ENCODE data around the gene PPFIBP1. TPM values are rescaled to one million over a fixed set of nuclear protein-coding genes. Genes with fewer than 3 reads are reported as not detected.

Gene PPFIBP1
- total RNA-seq, 3 donors from 2014 or later (not counting 1 experiment from before 2014, with no cell fraction given), result 0.73 to 1.6 (median 1.4) TPM

GRCh38 chr12:27498761-27499160 is 25.2 kb upstream of the PPFIBP1 start:
- Histone ChIP-seq H3K4me1 (ENCODE audit: control insufficient read depth, insufficient read depth, low read length) (no peaks in the 10 kb centered on the region), H3K27ac (ENCODE audit: low read length) (no peak overlapping the region), H3K27me3 (ENCODE audit: control insufficient read depth, insufficient read depth, low read length) (peaks cover 2% of the 10 kb centered on the region), H3K36me3 (ENCODE audit: control insufficient read depth, insufficient read depth, low read length) (no peaks in the 10 kb centered on the region), H3K4me3 (ENCODE audit: low read length) (no peak overlapping the region), H3K9me3 (ENCODE audit: control insufficient read depth, insufficient read depth, low read length) (no peaks in the 10 kb centered on the region)
- no peak for DNase-seq
- Mint-ChIP-seq H3K9me3 (no peaks in the 10 kb centered on the region), H3K27ac (no peak overlapping the region), H3K4me3 (no peak overlapping the region), H3K27me3 (ENCODE audit: low read depth in 2 of 2) (peaks cover 15 to 24% of the 10 kb centered on the region in 2 donors), H3K4me1 (no peaks in the 10 kb centered on the region), H3K36me3 (peaks cover 6% of the 10 kb centered on the region)
- 77% methylated on average over 5 of the region's 5 CpGs for WGBS (ENCODE audit: insufficient coverage)
- no peak for TF ChIP-seq CTCF (IDR thresholded peaks at IDR 0.05)
- ATAC-seq, result no peak
- intact Hi-C loops (cut with micrococcal nuclease), result no loop called here

- Histone ChIP-seq H3K9me3 (ENCODE audit: control insufficient read depth, insufficient read depth, low read length) (no peaks in the 10 kb centered on the region), H3K4me3 (ENCODE audit: low read length) (no peak overlapping the region), H3K27me3 (ENCODE audit: control insufficient read depth, insufficient read depth, low read length) (peaks cover 2% of the 10 kb centered on the region), H3K36me3 (ENCODE audit: control insufficient read depth, insufficient read depth, low read length) (no peaks in the 10 kb centered on the region), H3K27ac (ENCODE audit: low read length) (no peak overlapping the region), H3K4me1 (ENCODE audit: control insufficient read depth, insufficient read depth, low read length) (no peaks in the 10 kb centered on the region)
- TF ChIP-seq CTCF (IDR thresholded peaks at IDR 0.05), result no peak
- no peak overlapping the region for H3K27ac Mint-ChIP-seq
- WGBS (ENCODE audit: insufficient coverage), result no CpG with 5 or more reads among the region's 3 CpGs
- ATAC-seq (no peak), DNase-seq (no peak)
- H3K36me3 Mint-ChIP-seq, result peaks cover 6% of the 10 kb centered on the region
- peaks cover 15 to 24% of the 10 kb centered on the region in 2 donors for H3K27me3 Mint-ChIP-seq (ENCODE audit: low read depth in 2 of 2)
- no peaks in the 10 kb centered on the region for H3K4me1 Mint-ChIP-seq
- no peaks in the 10 kb centered on the region for H3K9me3 Mint-ChIP-seq
- no peak overlapping the region for H3K4me3 Mint-ChIP-seq
- intact Hi-C loops (cut with micrococcal nuclease), result no loop called here
These were observed 24.6 kb upstream of the PPFIBP1 start for GRCh38 chr12:27499377-27499776.

- DNase-seq (no peak), ATAC-seq (no peak)
- Mint-ChIP-seq H3K9me3 (no peaks in the 10 kb centered on the region), H3K4me3 (no peak overlapping the region), H3K27me3 (ENCODE audit: low read depth in 2 of 2) (peaks cover 9 to 24% of the 10 kb centered on the region in 2 donors), H3K27ac (no peak overlapping the region), H3K4me1 (no peaks in the 10 kb centered on the region), H3K36me3 (peaks cover 6% of the 10 kb centered on the region)
- no peak overlapping the region for H3K4me3 ChIP-seq (ENCODE audit: low read length)
- H3K4me1 ChIP-seq (ENCODE audit: control insufficient read depth, insufficient read depth, low read length), result no peaks in the 10 kb centered on the region
- H3K9me3 ChIP-seq (ENCODE audit: control insufficient read depth, insufficient read depth, low read length), result no peaks in the 10 kb centered on the region
- TF ChIP-seq CTCF (IDR thresholded peaks at IDR 0.05), result no peak
- H3K27me3 ChIP-seq (ENCODE audit: control insufficient read depth, insufficient read depth, low read length), result peaks cover 2% of the 10 kb centered on the region
- intact Hi-C loops (cut with micrococcal nuclease), result no loop called here
- no peaks in the 10 kb centered on the region for H3K36me3 ChIP-seq (ENCODE audit: control insufficient read depth, insufficient read depth, low read length)
- H3K27ac ChIP-seq (ENCODE audit: low read length), result no peak overlapping the region
- WGBS (ENCODE audit: insufficient coverage), result 70% methylated on average over 3 of the region's 3 CpGs
These were observed 23.5 kb upstream of the PPFIBP1 start for GRCh38 chr12:27500546-27500945.

GRCh38 chr12:27502021-27502435 is 22.0 kb upstream of the PPFIBP1 start:
- WGBS (ENCODE audit: insufficient coverage), result 59% methylated on average over 6 of the region's 6 CpGs

More at GRCh38 chr12:27502021-27502435, 22.0 kb upstream of the PPFIBP1 start:
- Histone ChIP-seq H3K36me3 (ENCODE audit: control insufficient read depth, insufficient read depth, low read length) (no peaks in the 10 kb centered on the region), H3K4me1 (ENCODE audit: control insufficient read depth, insufficient read depth, low read length) (no peaks in the 10 kb centered on the region), H3K27me3 (ENCODE audit: control insufficient read depth, insufficient read depth, low read length) (no peaks in the 10 kb centered on the region), H3K4me3 (ENCODE audit: low read length) (no peak overlapping the region), H3K27ac (ENCODE audit: low read length) (no peak overlapping the region), H3K9me3 (ENCODE audit: control insufficient read depth, insufficient read depth, low read length) (no peaks in the 10 kb centered on the region)
- peaks cover 11 to 26% of the 10 kb centered on the region in 2 donors for H3K27me3 Mint-ChIP-seq (ENCODE audit: low read depth in 2 of 2)
- H3K27ac Mint-ChIP-seq, result no peak overlapping the region
- no peaks in the 10 kb centered on the region for H3K9me3 Mint-ChIP-seq
- peaks cover 6% of the 10 kb centered on the region for H3K36me3 Mint-ChIP-seq
- intact Hi-C loops (cut with micrococcal nuclease), result no loop called here
- no peaks in the 10 kb centered on the region for H3K4me1 Mint-ChIP-seq
- no peak for TF ChIP-seq CTCF (IDR thresholded peaks at IDR 0.05)
- ATAC-seq (no peak), DNase-seq (no peak)
- H3K4me3 Mint-ChIP-seq, result no peak overlapping the region

All from natural killer cell (primary cell).